Testis (tissue), 2 donors: Measurements from ENCODE around the gene STK36.

ENCODE experiments used
- POLR2A ChIP-seq: fragments of 450-650 bp; IDR thresholded peaks from one replicate; pipeline ENCODE4 v1.6.1; 2017; ENCODE audit warnings: antibody characterized with exemption, mild to moderate bottlenecking, moderate library complexity
- TF ChIP-seq, protein P1 (sequence below), 3 experiments: fragments of 450-650 bp in 2 of 3; fragments of 200-600 bp in 1 of 3; sonication (generic) in 1 of 3; IDR thresholded peaks; one replicate each; pipeline ENCODE4 v1.5.1; 2016 to 2019; ENCODE audit warnings: antibody characterized with exemption in 3 of 3, mild to moderate bottlenecking in 2 of 3, moderate library complexity in 1 of 3

DNA sequence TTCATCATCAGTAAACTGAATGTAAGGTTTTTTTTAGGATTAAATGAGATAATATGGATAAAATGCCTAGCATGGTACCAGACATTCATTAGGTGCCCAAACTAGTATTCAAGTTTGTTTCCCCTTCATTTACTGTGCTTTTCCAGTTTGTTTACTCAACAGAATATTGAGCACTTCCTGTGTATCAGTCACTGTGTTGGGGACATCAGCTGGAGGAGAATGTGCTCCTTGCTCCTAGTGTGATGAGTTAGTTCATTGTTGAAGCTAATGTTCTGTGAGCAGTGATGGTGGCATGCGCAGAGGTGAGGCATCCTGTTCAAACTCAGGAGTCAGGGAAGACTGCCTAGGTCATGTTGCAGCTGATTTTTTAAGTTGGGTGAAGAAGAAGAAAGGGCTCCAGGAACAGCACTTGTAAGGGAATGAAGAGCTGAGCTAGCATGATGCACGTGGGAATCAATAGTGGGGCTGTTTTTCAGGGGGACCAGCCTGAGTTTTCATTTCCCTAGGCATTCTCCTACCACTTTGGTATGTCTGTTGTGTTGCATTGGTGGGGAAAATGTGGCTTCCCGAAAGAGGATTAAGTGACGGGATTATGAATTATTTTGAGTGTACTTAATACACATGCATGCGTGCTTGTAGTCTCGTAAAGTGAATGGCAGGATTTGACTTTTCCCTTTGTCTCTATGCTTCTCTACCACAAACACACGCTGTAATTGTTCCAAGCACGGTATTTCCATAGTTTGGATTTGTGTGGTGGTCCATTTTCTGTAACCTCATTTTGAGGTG lies 62.5 kb downstream of the STK36 start:
- TF ChIP-seq, protein P1, sequence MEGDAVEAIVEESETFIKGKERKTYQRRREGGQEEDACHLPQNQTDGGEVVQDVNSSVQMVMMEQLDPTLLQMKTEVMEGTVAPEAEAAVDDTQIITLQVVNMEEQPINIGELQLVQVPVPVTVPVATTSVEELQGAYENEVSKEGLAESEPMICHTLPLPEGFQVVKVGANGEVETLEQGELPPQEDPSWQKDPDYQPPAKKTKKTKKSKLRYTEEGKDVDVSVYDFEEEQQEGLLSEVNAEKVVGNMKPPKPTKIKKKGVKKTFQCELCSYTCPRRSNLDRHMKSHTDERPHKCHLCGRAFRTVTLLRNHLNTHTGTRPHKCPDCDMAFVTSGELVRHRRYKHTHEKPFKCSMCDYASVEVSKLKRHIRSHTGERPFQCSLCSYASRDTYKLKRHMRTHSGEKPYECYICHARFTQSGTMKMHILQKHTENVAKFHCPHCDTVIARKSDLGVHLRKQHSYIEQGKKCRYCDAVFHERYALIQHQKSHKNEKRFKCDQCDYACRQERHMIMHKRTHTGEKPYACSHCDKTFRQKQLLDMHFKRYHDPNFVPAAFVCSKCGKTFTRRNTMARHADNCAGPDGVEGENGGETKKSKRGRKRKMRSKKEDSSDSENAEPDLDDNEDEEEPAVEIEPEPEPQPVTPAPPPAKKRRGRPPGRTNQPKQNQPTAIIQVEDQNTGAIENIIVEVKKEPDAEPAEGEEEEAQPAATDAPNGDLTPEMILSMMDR (IDR thresholded peaks at IDR 0.05) = no peak
- TF ChIP-seq POLR2A = no peak
